Mucosa of stomach (tissue), 1 donor: ENCODE measurements around the gene RHOXF1.
"Not testable (repeated sequence)": the region's sequence is repeated elsewhere in the genome, so short reads cannot be mapped to it uniquely, and the experiment has no call there.

Experiments
- H3K27me3 ChIP-seq: one replicate; pipeline ENCODE4 v1.7.0; 2013; ENCODE audit warnings: mild to moderate bottlenecking, low read length; ENCODE audit not compliant: control insufficient read depth, insufficient read depth
- H3K36me3 ChIP-seq: one replicate; pipeline ENCODE4 v1.7.0; 2013; ENCODE audit warnings: low read length; ENCODE audit not compliant: control insufficient read depth, insufficient read depth
- H3K4me1 ChIP-seq: one replicate; pipeline ENCODE4 v1.7.0; 2013; ENCODE audit warnings: mild to moderate bottlenecking, low read length; ENCODE audit not compliant: control insufficient read depth, insufficient read depth
- H3K4me3 ChIP-seq: one replicate; pipeline ENCODE4 v1.7.0; 2013; ENCODE audit warnings: low read length
- H3K9ac ChIP-seq: one replicate; pipeline ENCODE4 v1.7.0; 2013; ENCODE audit warnings: mild to moderate bottlenecking, low read length, moderate library complexity
- H3K9me3 ChIP-seq: one replicate; pipeline ENCODE4 v1.7.0; 2013; ENCODE audit warnings: mild to moderate bottlenecking, low read length, moderate library complexity; ENCODE audit not compliant: control insufficient read depth
- donor health status: Pancreatic carcinoma.

Gene RHOXF1

GRCh38 chrX:120066169-120066568, 49.5 kb downstream of the RHOXF1 start:
- not testable (repeated sequence) for H3K27me3 ChIP-seq, H3K4me3 ChIP-seq, H3K9ac ChIP-seq, H3K36me3 ChIP-seq, H3K9me3 ChIP-seq, H3K4me1 ChIP-seq
